HG02759 (cell line): ENCODE data around the gene STK33.

Source experiments
- ATAC-seq: cut with Tn5 transposase; IDR thresholded peaks from one replicate; pipeline ENCODE4 v1.9.1; 2021; ENCODE audit warnings: mild to moderate bottlenecking, moderate library complexity; ENCODE audit not compliant: unreplicated experiment

Gene STK33

DNA sequence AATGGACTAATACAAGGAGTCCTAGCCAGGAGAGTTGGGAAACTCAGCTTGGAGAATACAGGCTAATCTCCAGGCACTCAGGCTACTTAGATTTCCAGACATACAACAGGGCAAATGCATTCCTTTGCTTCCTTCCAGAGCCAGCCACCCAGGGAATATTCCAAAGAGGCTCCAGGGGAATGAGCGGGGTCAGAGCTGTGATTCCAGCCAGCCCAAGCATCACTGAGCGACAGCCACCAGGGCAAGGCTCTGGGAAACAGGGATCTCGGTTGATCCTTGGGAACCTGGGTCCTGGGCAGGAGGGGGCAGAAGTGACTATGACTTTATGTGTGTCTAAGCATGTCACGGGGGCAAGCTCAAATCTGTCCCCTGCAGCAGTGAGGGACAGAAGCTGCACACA lies 218.1 kb downstream of the STK33 start:
- no peak for ATAC-seq

DNA sequence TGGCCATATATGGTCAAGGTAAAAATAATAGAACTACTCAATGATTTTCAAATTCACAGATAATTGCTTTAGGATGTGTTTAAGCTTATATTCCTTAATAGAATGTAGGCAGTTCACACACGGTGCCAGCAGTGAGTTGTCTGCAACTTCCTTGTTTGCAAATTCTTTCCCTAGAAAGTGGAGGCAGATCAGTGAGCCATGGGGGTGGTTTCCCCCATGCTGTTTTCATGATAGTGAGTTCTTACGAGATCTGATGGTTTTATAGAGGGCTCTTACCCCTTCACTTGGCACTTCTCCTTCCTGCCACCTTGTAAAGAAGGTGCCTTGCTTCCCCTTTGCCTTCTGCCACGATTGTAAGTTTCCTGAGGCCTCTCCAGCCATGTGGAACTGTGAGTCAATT lies 218.6 kb downstream of the STK33 start:
- ATAC-seq: no peak

DNA sequence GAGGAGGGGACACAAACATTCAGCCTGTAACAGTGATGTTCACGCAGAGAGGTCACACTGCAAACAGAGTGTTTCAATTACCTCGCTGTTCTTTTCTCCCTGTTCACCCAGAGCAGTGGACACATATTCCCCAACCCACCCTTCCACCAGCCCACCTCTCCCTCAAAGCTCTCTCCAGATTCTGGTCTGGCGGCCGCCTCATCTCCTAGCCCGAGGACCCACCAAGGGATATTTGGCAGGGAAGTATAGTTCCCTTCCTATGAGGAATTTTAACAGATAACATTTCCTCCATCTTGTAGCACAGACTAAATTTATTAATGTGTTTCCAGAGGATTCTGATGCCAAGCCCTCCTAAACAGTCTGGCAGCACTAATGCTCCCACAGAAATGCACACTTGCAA lies 219.3 kb downstream of the STK33 start:
- ATAC-seq: no peak

GRCh38 chr11:8373519-8374432 lies 220.3 kb downstream of the STK33 start:
- ATAC-seq: no peak

DNA sequence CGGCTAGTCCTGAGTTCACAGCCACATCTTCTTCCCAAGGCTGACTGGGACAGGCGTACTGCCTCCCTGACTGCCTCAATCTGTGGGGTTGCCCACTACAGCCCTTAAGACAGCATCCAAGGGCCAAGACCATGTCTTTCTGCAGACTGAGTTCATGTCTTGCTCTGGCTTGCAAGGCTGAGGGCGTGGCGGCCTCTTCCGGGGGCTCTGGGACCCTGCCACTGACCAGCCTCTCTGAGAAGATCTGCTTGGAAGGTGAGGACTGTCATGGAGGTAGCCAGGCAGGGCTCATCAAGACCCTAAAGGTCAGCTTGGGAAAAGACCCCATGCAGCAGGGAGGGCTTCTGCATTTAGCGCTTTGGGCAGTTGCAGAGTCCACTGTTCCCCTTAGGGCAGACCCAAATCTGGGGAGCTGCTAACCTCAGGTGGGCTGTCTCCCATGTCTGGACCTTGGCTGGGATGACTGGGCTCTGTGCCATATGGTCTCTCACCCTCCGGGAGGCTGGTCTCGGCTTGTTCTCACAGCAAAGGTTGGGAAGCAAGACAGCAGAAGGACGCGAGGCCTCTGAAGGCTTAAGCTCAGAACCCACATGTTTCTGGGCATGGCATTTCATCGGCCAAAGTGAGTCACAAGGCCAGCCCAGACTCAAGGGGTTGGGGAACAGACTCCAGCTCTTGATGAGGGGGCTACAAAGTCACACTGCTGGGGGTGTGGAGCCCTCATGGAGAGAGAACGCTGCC lies 221.2 kb downstream of the STK33 start:
- no peak for ATAC-seq

- ATAC-seq: no peak
These were observed 222.5 kb downstream of the STK33 start for GRCh38 chr11:8371516-8371884.

DNA sequence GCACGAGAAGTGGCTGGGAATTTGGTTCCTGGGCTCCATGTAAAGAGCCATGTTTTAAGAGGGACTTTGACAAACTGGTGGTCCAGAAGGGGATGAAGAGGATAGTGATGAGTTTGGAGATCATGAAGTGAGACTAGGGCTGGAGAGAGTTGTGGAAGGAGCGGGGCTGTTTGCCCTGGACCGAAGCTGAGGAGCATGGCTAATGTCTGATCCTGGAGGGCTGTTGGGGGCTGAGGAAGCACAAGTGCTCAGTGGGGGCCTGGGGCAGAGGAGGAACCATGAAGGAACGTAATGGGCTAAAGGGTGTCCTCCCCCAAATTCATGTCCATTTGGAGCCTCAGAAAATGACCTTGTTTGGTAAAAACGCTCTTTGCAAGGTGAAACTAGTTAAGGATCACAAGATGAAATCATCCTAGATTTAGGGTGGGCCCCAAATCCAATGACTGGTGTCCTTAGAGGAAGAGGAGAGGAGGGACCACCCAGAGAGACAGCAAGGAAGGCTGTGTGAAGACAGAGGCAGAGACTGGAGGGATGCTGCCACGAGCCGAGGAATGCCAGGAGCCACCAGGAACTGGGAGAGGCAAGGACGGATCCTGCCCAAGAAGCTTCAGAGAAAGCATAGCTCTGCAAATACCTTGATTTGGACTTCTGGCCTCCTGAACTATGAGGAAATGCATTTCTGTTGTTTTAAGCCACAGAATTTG lies 223.1 kb downstream of the STK33 start:
- ATAC-seq: no peak

- no peak for ATAC-seq
These were observed 224.3 kb downstream of the STK33 start for GRCh38 chr11:8369592-8370205.

- no peak for ATAC-seq
These were observed 225.3 kb downstream of the STK33 start for GRCh38 chr11:8368772-8369171.

DNA sequence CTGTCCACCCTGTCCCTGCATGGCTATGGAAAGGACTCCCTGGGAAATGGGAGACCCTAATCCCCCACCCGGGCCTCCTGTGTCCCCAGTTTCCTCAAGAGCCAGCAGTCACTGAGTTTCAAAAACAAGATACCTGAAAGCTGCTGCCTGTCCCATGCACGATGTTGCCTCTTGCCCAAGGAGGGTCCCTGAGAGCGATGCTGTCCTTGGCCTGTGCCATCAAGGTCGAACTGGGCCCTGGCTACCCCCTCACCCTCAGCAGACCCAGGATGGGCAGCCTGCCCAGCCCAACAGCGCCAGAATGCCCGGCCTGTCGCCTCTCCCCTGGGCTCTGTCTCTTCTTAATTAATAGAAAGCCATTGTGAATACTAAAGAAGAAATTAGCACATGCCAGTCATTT lies 225.8 kb downstream of the STK33 start:
- ATAC-seq: no peak

DNA sequence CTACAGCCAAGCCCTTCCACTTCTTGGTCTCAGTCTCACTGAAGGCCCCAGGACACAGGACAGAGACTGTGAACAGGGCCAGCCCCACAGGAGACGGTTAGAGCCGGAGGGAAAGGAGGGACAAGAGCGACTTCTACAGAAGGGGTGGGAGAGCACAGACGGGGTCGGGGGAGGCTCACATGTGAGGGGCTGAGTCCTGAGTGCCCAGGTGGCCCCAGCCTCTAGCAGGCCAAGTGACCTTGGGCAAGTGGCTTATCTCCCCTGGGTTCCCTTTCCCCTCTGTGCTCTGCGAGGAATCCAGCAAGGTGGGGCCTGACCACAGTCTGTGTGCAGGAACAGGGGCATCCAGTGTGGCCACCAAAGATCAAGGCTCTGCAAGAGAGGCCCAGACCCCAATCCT lies 227.7 kb downstream of the STK33 start:
- no peak for ATAC-seq

- ATAC-seq: no peak
These were observed 228.6 kb downstream of the STK33 start for GRCh38 chr11:8365216-8365941.

- no peak for ATAC-seq
These were observed 230.1 kb downstream of the STK33 start for GRCh38 chr11:8363921-8364320.

- no peak for ATAC-seq
These were observed 231.1 kb downstream of the STK33 start for GRCh38 chr11:8362899-8363298.

DNA sequence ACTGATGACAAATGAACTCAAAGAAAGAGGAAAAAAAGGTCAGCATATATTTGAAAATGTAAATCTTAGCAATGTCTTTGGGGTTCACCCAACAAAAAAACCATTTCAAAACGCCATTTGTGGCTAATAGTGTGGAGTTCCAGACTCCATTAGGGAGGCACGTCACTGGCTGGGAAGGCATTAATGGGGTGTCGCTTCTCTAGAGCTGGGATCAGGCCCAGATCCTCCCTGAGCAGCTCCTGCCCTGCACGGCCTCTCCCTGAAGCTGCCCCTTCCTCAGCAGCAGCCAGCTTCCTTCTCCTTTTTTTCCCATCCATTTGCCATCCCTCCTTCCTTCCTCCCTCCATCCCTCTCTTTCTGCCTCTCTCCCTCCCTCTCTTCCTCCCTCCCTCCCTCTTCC lies 231.5 kb downstream of the STK33 start:
- no peak for ATAC-seq

- ATAC-seq: no peak
These were observed 232.3 kb downstream of the STK33 start for GRCh38 chr11:8361664-8362210.

DNA sequence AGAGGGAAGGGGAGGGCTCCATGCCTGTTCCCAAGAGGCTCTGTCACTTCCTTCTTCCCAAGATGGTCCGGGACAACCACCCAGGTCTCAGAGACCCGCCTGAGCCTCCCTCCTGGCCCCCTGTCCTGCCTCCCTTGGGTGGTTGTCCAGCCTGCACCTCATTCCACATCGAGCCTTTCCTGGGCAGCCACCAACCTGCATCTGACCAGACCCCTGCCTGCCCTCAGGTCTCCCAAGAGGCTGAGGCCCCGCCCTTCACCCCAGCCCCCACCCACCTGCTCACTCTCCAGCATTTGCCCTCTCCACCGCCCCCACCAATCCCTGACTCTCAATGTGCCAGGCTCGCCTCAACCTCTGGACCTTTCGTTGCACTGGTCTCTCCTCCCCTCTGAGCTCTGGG lies 232.8 kb downstream of the STK33 start:
- no peak for ATAC-seq

DNA sequence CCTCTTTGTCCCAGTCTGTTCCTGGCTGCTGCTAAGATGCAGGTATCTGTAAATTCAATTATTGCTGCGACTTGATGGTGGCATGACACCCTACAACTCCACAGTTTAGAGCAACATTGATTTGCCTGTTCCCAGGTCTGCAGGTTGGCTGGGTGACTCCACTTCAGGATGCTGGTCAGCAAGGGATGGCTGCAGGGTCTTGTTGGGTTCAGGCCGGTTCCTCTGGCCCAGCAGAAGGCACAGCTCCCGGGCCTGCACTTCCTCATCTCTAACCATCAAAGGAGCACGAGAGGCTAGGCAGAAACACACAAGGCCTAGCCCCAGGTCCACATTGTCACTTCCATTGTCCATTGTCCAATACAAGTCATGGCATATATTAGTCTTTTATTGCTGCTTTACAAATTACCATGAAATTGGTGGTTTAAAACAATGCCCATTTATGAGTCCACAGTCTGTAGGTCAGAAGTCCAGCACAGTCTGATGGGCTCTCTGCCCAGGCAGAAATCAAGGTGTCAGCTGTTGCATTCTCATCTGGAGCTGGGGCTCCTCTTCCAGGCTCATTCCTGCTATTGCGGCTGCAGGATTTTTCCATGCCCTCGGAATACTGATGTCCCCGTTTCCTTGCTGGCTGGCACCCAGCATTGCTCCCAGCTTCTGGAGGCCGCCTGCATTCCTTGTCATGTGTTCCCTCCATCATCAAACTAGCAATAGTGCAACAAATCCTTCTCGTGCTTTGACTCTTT lies 233.8 kb downstream of the STK33 start:
- no peak for ATAC-seq

DNA sequence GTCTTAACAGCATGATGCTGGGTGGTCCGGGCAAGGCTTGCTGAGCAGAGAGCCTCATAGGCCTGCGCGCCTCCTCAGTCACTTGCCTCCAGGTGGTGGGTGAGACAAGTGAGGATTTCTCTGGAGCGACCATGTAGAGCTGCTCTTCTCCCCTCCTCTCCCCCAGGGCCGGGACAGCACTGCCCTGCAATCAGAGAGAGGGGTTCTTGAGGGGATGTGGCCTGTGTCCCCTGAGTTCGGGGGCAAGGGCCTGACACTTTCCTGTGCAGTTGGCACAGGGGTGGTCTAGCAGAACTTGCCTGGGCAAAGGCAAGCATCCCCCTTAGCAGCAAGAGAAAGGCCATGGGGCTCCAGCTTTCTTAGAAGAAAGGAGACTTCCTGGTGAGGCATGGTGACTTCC lies 234.5 kb downstream of the STK33 start:
- no peak for ATAC-seq
